ENCODE data around the gene PDE4D.

DNA sequence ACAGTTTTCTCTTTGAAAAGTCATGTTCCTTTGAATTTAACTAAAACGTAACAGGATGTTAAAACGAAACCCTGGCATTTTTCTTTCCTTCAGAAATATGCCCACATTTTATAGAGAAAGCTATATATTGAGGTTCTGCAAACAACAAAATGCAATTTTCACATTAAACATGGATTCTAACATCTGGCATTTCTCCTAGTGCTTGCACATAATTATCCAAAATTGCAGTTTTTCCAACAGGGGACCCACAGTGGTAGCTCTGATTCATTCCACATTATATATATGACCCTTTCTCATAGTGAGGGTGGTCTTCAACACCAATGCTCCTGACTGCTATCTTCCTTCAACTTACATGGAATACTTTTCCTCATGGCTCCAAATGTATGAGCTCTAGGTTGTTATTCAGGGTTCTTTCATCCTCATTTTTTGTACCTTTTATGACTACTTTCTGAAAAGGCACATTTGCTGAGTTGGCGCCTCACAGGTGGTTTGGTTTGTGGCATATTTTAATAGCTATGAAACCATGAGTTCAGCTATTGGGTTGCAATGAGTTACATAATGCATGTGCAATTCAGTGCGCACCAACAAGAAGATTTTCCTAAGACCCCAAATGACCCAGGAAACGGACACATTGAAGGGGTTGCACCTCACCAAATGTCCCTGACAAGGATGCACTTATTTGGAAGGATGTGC is 758.9 kb downstream of the PDE4D start:
- TF ChIP-seq EZH2 (optimal IDR thresholded peaks at IDR 0.05; ENCODE audit: low read depth, low read length): no peak
- TF ChIP-seq CTCF (IDR thresholded peaks at IDR 0.05; ENCODE audit: low read length): no peak
- TF ChIP-seq EZH2phosphoT487 (IDR thresholded peaks at IDR 0.05; ENCODE audit: low read length): no peak

Data from MM.1S (cell line).